VCaP (cell line): Measurements from ENCODE around the gene ADO.

Experiments used
- H3K27ac ChIP-seq: fragments of 450-650 bp; 2 replicates; pipeline ENCODE4 v1.5.1; 2017
- CTCF ChIP-seq: fragments of 450-650 bp; conservative IDR thresholded peaks from 2 replicates; pipeline ENCODE4 v1.5.1; 2017; ENCODE audit warnings: mild to moderate bottlenecking, moderate library complexity

The ADO gene

GRCh38 chr10:62788861-62789467 lies 15.6 kb upstream of the ADO start:
- H3K27ac ChIP-seq: no peak overlapping the region
- TF ChIP-seq CTCF: no peak

- H3K27ac ChIP-seq: no peak overlapping the region
- TF ChIP-seq CTCF: no peak
Measured at GRCh38 chr10:62790019-62790555, 14.4 kb upstream of the ADO start.

GRCh38 chr10:62790571-62790970 lies 13.9 kb upstream of the ADO start:
- no peak for TF ChIP-seq CTCF

GRCh38 chr10:62792261-62792660 lies 12.3 kb upstream of the ADO start:
- TF ChIP-seq CTCF: no peak
- H3K27ac ChIP-seq: no peak overlapping the region

More at GRCh38 chr10:62790571-62790970, 13.9 kb upstream of the ADO start:
- no peak overlapping the region for H3K27ac ChIP-seq

- H3K27ac ChIP-seq: no peak overlapping the region
- TF ChIP-seq CTCF: no peak
Measured at GRCh38 chr10:62794306-62794705, 10.2 kb upstream of the ADO start.

DNA sequence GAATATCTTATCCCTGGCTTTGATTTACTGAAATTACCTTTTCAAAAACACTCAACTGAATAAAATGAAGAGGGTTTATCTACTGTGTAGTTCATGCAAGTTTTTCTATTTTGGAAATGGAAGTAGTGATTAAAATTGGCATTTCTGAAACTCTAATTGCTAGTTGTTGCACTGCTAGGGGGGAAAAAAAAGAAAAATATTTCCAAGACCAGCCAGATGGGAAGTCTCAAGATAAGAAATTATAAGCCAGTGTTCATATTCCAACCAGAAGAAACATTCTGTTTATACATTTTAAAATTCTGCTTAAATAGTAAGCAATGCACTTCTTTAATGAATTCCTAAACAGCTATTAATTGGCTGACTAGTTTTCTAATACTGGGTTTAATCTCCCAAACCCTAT lies 9.4 kb upstream of the ADO start:
- H3K27ac ChIP-seq: no peak overlapping the region
- TF ChIP-seq CTCF: no peak

DNA sequence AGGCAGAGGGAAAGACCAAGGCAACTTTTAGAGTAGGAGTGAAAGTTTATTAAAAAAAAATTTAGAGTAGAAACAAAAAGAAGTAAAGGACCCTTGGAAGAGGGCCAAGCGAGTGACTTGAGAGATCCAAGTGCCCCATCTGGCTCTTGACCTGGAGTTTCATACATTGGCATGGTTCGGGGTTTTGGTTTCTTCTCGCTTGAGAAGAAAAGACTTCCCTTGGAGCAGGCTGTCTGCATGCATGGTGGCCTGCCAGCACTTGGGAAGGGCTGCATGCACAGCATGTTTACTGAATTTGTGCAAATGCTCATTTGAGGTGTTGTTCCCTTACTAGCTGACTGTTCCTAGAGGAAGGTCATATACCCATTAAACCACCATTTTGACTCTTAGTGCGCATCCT lies 8.8 kb upstream of the ADO start:
- no peak for TF ChIP-seq CTCF

More for the DNA sequence above, 8.8 kb upstream of the ADO start:
- no peak overlapping the region for H3K27ac ChIP-seq
